Measurements from ENCODE around the gene TMEM184C.

The TMEM184C gene

DNA sequence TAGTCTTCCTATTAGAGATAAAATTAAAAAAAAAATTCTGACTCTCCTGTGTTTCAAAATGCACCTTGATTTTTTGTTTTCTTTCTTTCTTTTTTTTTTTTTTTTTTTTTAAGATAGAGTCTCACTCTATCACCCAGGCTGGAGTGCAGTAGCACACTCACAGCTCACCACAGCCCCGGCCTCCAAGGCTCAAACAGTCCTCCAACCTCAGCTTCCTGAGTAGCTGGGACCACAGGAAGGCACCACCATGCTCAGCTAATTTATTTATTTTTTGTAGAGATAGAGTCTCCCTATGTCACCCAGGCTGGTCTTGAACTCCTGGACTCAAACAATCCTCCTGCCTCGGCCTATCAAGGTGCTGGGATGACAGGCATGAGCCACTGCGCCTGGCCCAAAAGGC is 41.1 kb upstream of the TMEM184C start:
- DNase-seq = no peak
- no peaks in the 10 kb centered on the region for H3K79me2 ChIP-seq (ENCODE audit: low read length)
- H3K27ac ChIP-seq (ENCODE audit: low read length) = no peak overlapping the region
- no peak overlapping the region for H2AFZ ChIP-seq (ENCODE audit: low read length)
- H4K20me1 ChIP-seq (ENCODE audit: insufficient read depth, low read length) = no peaks in the 10 kb centered on the region
- H3K4me1 ChIP-seq (ENCODE audit: low read length) = no peaks in the 10 kb centered on the region
- TF ChIP-seq EZH2 (optimal IDR thresholded peaks at IDR 0.05; ENCODE audit: low read depth, low read length) (no peak), EZH2phosphoT487 (IDR thresholded peaks at IDR 0.05; ENCODE audit: low read length) (no peak)
- TF ChIP-seq, protein P1, sequence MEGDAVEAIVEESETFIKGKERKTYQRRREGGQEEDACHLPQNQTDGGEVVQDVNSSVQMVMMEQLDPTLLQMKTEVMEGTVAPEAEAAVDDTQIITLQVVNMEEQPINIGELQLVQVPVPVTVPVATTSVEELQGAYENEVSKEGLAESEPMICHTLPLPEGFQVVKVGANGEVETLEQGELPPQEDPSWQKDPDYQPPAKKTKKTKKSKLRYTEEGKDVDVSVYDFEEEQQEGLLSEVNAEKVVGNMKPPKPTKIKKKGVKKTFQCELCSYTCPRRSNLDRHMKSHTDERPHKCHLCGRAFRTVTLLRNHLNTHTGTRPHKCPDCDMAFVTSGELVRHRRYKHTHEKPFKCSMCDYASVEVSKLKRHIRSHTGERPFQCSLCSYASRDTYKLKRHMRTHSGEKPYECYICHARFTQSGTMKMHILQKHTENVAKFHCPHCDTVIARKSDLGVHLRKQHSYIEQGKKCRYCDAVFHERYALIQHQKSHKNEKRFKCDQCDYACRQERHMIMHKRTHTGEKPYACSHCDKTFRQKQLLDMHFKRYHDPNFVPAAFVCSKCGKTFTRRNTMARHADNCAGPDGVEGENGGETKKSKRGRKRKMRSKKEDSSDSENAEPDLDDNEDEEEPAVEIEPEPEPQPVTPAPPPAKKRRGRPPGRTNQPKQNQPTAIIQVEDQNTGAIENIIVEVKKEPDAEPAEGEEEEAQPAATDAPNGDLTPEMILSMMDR (IDR thresholded peaks at IDR 0.05; ENCODE audit: low read length) = no peak
- H3F3A ChIP-seq (ENCODE audit: insufficient read depth, low read length) = no peaks in the 10 kb centered on the region
- no peaks in the 10 kb centered on the region for H3K27me3 ChIP-seq (replicated peaks; ENCODE audit: insufficient read depth, low read length)
- H3K9me3 ChIP-seq (replicated peaks; ENCODE audit: insufficient read depth, low read length) = no peaks in the 10 kb centered on the region
- no peak overlapping the region for H3K4me3 ChIP-seq (ENCODE audit: low read length)
- H3K9me2 ChIP-seq (replicated peaks; ENCODE audit: insufficient read depth, low read length) = no peaks in the 10 kb centered on the region
- no peak overlapping the region for H3K9ac ChIP-seq (ENCODE audit: low read length)
- H3K4me2 ChIP-seq (ENCODE audit: low read depth, low read length) = no peak overlapping the region
- no peaks in the 10 kb centered on the region for H3K36me3 ChIP-seq (replicated peaks; ENCODE audit: insufficient read depth, low read length)

DNA sequence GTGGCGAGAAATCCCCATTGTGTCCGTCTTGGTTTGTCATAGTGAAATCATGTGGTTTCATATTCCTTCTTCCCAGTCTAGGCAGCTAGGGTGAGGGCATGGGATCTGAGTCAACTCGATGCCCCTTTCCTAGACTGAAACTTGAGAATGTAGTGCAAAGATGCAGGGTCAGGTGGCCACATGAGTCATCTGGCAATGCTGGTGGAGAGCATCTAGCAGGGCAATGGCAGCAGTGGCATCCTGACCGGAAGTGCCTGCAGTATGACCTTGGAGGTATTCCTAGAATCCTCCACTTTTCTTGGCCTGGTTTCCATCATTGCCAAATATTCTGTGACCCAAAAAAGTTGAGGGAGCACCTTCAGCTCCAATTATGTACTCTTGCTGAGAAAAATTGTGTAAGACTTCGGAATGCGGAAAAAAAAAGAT is 39.1 kb upstream of the TMEM184C start:
- no peaks in the 10 kb centered on the region for H3K36me3 ChIP-seq (replicated peaks; ENCODE audit: insufficient read depth, low read length)
- H3K4me2 ChIP-seq (ENCODE audit: low read depth, low read length) = no peak overlapping the region
- no peaks in the 10 kb centered on the region for H3K9me2 ChIP-seq (replicated peaks; ENCODE audit: insufficient read depth, low read length)
- H3K9ac ChIP-seq (ENCODE audit: low read length) = no peak overlapping the region
- TF ChIP-seq EZH2phosphoT487 (IDR thresholded peaks at IDR 0.05; ENCODE audit: low read length) (no peak), EZH2 (optimal IDR thresholded peaks at IDR 0.05; ENCODE audit: low read depth, low read length) (no peak)
- TF ChIP-seq, protein P1 (IDR thresholded peaks at IDR 0.05; ENCODE audit: low read length) = no peak
- H3F3A ChIP-seq (ENCODE audit: insufficient read depth, low read length) = no peaks in the 10 kb centered on the region
- H3K9me3 ChIP-seq (replicated peaks; ENCODE audit: insufficient read depth, low read length) = no peaks in the 10 kb centered on the region
- no peak for DNase-seq
- no peaks in the 10 kb centered on the region for H3K27me3 ChIP-seq (replicated peaks; ENCODE audit: insufficient read depth, low read length)
- H3K79me2 ChIP-seq (ENCODE audit: low read length) = no peaks in the 10 kb centered on the region
- no peak overlapping the region for H2AFZ ChIP-seq (ENCODE audit: low read length)
- H3K4me3 ChIP-seq (ENCODE audit: low read length) = no peak overlapping the region
- H4K20me1 ChIP-seq (ENCODE audit: insufficient read depth, low read length) = no peaks in the 10 kb centered on the region
- no peaks in the 10 kb centered on the region for H3K4me1 ChIP-seq (ENCODE audit: low read length)
- H3K27ac ChIP-seq (ENCODE audit: low read length) = no peak overlapping the region

DNA sequence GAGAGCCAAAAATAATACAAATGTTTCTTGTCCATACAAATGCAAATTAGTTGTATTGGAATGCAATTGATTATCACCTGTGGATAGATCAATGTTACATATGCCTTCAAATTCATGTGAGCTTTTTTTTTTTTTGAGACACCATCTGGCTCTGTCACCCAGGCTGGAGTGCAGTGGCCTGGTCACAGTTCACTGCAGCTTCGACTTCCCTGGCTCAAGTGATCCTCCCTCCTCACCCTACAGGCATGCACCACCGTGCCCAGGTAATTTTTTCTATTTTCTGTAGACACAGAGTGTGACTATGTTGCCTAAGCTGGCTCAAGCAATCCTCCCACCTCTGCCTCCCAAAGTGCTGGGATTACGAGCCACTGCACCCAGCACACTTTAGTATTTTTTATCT is 38.6 kb upstream of the TMEM184C start:
- no peak overlapping the region for H2AFZ ChIP-seq (ENCODE audit: low read length)
- DNase-seq = no peak
- H3K4me3 ChIP-seq (ENCODE audit: low read length) = no peak overlapping the region
- H3K9me2 ChIP-seq (replicated peaks; ENCODE audit: insufficient read depth, low read length) = no peaks in the 10 kb centered on the region
- H3K27me3 ChIP-seq (replicated peaks; ENCODE audit: insufficient read depth, low read length) = no peaks in the 10 kb centered on the region
- no peak overlapping the region for H3K27ac ChIP-seq (ENCODE audit: low read length)
- no peak overlapping the region for H3K4me2 ChIP-seq (ENCODE audit: low read depth, low read length)
- H3K4me1 ChIP-seq (ENCODE audit: low read length) = no peaks in the 10 kb centered on the region
- no peaks in the 10 kb centered on the region for H3K9me3 ChIP-seq (replicated peaks; ENCODE audit: insufficient read depth, low read length)
- no peak for TF ChIP-seq EZH2phosphoT487 (IDR thresholded peaks at IDR 0.05; ENCODE audit: low read length)
- TF ChIP-seq EZH2 (optimal IDR thresholded peaks at IDR 0.05; ENCODE audit: low read depth, low read length) = no peak
- TF ChIP-seq, protein P1 (IDR thresholded peaks at IDR 0.05; ENCODE audit: low read length) = no peak
- H3K36me3 ChIP-seq (replicated peaks; ENCODE audit: insufficient read depth, low read length) = no peaks in the 10 kb centered on the region
- H3K79me2 ChIP-seq (ENCODE audit: low read length) = no peaks in the 10 kb centered on the region
- no peak overlapping the region for H3K9ac ChIP-seq (ENCODE audit: low read length)
- no peaks in the 10 kb centered on the region for H4K20me1 ChIP-seq (ENCODE audit: insufficient read depth, low read length)
- H3F3A ChIP-seq (ENCODE audit: insufficient read depth, low read length) = no peaks in the 10 kb centered on the region
